T-helper 22 cell (primary cell): ENCODE data around the gene GNB3.
A peak's percentile ranks its signal among the peaks of the same experiment; 100 is the strongest.
"Not testable (repeated sequence)": the region's sequence is repeated elsewhere in the genome, so short reads cannot be mapped to it uniquely, and the experiment has no call there.

Experiments used
- DNase-seq: peaks from one replicate; pipeline ENCODE4 v3.0.0-alpha.2; 2020; ENCODE audit warnings: low read depth

The GNB3 gene

DNA sequence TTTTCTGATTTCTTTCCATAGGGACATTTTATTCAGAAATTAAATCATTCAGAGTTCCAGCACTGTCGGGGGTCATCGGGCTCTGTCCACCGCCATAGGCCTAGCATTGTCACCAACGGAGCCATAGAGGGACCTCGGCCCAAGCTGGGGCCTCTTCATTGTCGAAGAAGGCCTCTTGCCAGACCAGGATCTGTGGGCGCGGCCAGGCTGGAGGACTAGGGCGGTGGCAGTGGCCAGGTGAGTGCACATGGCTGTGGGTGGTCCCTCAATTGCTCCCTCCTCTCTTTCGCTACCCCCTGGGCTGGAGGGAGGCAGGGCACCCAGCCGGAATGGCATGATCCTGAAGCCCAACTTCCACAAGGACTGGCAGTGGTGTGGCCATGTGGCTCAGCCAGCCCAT, 43.0 kb downstream of the GNB3 start:
- no peak for DNase-seq

GRCh38 chr12:6884539-6884938, 43.8 kb downstream of the GNB3 start:
- no peak for DNase-seq

- not testable (repeated sequence) for DNase-seq
Observed at GRCh38 chr12:6886206-6886999, 45.7 kb downstream of the GNB3 start.

GRCh38 chr12:6887460-6887859, 46.7 kb downstream of the GNB3 start:
- DNase-seq = no peak

DNA sequence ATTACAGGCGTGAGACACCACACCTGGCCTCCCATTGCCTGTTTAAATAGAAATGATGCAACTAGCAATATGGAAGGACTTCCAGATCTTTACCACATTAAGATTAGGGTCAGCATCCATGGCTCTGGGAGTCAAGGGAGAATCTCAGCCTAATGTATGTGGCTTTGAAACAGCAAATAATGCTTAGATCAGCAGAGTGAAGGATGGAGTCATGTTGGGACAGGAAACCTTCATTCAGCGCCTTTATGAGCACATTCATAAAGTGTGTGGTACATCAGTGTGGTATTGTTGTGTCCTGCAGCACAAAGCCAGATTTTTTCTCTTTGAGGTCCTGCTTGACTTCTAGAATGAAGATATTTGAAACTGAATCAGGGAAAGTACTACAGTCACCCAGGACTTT, 47.6 kb downstream of the GNB3 start:
- DNase-seq = no peak

GRCh38 chr12:6888794-6889193, 48.1 kb downstream of the GNB3 start:
- not testable (repeated sequence) for DNase-seq

- DNase-seq = not testable (repeated sequence)
Observed at GRCh38 chr12:6889775-6890573, 49.2 kb downstream of the GNB3 start.

- DNase-seq = peak; percentile 97
Observed at GRCh38 chr12:6890789-6891645, 50.3 kb downstream of the GNB3 start.

DNA sequence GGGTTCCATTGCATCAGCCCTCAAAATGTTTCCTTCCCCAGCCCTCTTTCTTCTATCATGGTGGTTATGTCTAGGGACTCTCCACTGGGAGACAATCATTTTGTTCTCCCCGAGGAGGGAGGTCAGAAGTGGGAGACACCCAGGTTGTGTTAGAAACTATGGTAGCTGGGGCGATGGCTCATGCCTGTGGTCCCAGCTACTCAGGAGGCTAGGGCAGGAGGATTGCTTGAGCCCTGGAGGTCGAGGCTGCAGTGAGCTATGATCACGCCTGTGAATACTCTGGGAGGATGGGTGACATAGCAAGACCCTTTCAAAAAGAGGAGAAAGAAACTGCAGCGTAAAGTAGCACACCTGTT, 50.9 kb downstream of the GNB3 start:
- no peak for DNase-seq

DNA sequence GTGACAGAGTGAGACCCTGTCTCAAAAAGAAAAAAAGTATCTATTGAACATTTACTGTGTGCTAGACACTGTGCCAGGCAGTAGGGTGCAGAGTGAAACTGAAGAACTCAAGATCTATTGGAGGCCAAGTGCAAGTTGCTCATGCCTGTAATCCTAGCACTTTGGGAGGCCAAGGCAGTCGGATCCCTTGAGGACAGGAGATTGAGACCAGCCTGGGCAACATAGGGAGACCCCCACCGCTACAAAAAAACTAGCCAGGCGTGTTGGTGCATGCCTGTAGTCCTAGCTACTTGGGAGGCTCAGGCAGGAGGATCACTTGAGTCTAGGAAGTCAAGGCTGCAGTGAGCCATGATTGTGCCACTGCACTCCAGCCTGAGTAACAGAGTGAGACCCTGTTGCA, 52.0 kb downstream of the GNB3 start:
- not testable (repeated sequence) for DNase-seq

DNA sequence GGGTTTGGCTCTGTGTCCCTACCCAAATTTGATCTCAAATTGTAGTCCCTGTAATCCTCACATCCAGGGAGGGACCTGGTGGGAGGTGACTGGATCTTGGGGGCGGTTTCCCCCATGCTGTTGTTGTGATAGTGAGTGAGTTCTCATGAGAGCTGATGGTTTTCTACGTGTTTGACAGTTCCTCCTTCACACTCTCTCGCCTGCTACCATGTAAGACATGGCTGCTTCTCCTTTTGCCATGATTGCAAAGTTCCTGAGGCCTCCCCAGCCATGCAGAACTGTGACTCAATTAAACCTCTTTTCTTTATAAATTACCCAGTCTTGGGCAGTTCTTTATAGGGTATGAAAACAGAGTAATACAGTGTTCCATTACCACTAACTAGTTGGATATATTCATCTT, 53.6 kb downstream of the GNB3 start:
- DNase-seq = no peak
